Testis (tissue), 3 donors: ENCODE results near the gene HMCN1. TPM values are rescaled to one million over a fixed set of nuclear protein-coding genes. Genes with fewer than 3 reads are reported as not detected.

Experiments
- DNase-seq: peaks from one replicate; pipeline ENCODE4 v3.0.0-alpha.2; 2019
- H3K27ac ChIP-seq, 2 donors: fragments of 200-600 bp; sonication (generic); one replicate each; pipeline ENCODE4 v1.5.1; 2019
- H3K27me3 ChIP-seq: fragments of 200-600 bp; sonication (generic); one replicate; pipeline ENCODE4 v1.5.1; 2019
- H3K36me3 ChIP-seq: fragments of 200-600 bp; sonication (generic); one replicate; pipeline ENCODE4 v1.5.1; 2017; ENCODE audit warnings: low read depth; ENCODE audit errors: missing control alignments
- H3K4me1 ChIP-seq: fragments of 200-600 bp; sonication (generic); one replicate; pipeline ENCODE4 v1.5.1; 2019
- H3K4me3 ChIP-seq, 2 donors: fragments of 200-600 bp; sonication (generic); one replicate each; pipeline ENCODE4 v1.5.1; 2017 to 2019
- H3K9me3 ChIP-seq: fragments of 200-600 bp; sonication (generic); one replicate; pipeline ENCODE4 v1.5.1; 2017
- POLR2A ChIP-seq: fragments of 450-650 bp; IDR thresholded peaks from one replicate; pipeline ENCODE4 v1.6.1; 2017; ENCODE audit warnings: antibody characterized with exemption, mild to moderate bottlenecking, moderate library complexity
- WGBS, 2 donors: methylation state at CpG; one replicate each; pipeline ENCODE4 v1.1.5; 2018; 5-methylcytosine and 5-hydroxymethylcytosine counted together
- intact Hi-C: fragments of 100-400 bp; cut with DNase I; formaldehyde crosslinking; loops from one replicate; pipeline ENCODE4 v1.15.1; 2023; ENCODE audit warnings: low total_unique reads
- polyA plus RNA-seq: library from polyadenylated mRNA; stranded (reverse); fragments of 350-450 nt; fragmentation: Illumina TruSeq; extraction: RNeasy Lipid Tissue Mini Kit (QIAGEN cat#74804); gene quantifications from one replicate; pipeline ENCODE4 v1.2.3, GENCODE V29; 2014; ENCODE audit warnings: low read depth, low replicate concordance; ENCODE audit not compliant: insufficient read depth
- total RNA-seq, 2 donors: library from RNA; depleted of rRNA; stranded (reverse); fragments of >200 nt; gene quantifications; one replicate each; pipeline ENCODE4 v1.2.3, GENCODE V29; 2016
- TF ChIP-seq, protein P1 (sequence below), 3 experiments: fragments of 450-650 bp in 2 of 3; fragments of 200-600 bp in 1 of 3; sonication (generic) in 1 of 3; IDR thresholded peaks; one replicate each; pipeline ENCODE4 v1.5.1; 2016 to 2019; ENCODE audit warnings: antibody characterized with exemption in 3 of 3, mild to moderate bottlenecking in 2 of 3, moderate library complexity in 1 of 3

The HMCN1 gene
- total and polyA plus RNA-seq, 3 donors from 2014 or later, result 5.2 to 6.2 (median 5.7) TPM

DNA sequence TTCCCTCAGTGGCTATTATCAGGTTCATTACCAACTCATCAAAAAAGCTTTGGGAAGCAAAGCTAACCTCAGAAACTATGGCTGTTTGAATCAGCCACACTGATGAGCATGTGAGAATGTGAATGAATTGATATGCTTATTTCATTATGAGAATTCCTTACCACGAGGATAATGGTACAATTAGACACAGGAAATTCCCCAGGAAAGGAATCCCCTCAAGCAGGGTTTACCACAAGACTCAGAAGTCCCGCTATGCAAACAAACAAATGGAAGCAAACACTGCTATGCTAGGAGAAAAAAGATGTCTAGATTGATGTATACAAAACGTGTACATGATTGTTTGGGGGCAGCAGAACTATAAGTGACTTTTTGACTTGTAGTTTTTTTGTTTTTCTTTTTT, 205.0 kb downstream of the HMCN1 start:
- no peak overlapping the region for H3K27ac ChIP-seq
- WGBS, 2 donors, result 77 to 78% methylated on average over 3 of the region's 3 CpGs

DNA sequence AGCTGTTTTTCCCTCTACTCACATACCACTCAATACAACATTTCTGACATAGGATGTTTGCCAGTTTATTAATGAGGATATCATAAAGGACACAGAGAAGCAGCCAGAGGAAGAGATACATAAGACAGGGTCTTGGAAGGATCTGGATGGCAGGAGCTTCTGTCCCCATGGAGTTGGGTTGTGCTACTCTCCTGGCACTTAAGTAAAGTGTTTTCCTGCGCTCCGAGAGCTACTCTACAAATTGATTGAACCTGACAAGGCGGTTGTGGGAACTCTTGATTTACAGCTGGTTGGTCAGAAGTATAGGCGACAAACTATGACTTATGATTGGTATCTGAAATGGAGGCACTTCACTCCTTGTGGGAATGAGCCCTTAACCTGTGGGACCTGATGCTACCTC, 208.8 kb downstream of the HMCN1 start:
- 92 to 94% methylated on average over 4 of the region's 4 CpGs for WGBS, 2 donors
- no peaks in the 10 kb centered on the region for H3K36me3 ChIP-seq
- H3K4me1 ChIP-seq, result no peaks in the 10 kb centered on the region
- intact Hi-C loops, result no loop called here
- no peaks in the 10 kb centered on the region for H3K9me3 ChIP-seq
- TF ChIP-seq, protein P1, sequence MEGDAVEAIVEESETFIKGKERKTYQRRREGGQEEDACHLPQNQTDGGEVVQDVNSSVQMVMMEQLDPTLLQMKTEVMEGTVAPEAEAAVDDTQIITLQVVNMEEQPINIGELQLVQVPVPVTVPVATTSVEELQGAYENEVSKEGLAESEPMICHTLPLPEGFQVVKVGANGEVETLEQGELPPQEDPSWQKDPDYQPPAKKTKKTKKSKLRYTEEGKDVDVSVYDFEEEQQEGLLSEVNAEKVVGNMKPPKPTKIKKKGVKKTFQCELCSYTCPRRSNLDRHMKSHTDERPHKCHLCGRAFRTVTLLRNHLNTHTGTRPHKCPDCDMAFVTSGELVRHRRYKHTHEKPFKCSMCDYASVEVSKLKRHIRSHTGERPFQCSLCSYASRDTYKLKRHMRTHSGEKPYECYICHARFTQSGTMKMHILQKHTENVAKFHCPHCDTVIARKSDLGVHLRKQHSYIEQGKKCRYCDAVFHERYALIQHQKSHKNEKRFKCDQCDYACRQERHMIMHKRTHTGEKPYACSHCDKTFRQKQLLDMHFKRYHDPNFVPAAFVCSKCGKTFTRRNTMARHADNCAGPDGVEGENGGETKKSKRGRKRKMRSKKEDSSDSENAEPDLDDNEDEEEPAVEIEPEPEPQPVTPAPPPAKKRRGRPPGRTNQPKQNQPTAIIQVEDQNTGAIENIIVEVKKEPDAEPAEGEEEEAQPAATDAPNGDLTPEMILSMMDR (IDR thresholded peaks at IDR 0.05), result no peak
- no peak for TF ChIP-seq POLR2A
- no peaks in the 10 kb centered on the region for H3K27me3 ChIP-seq
- no peak overlapping the region for H3K27ac ChIP-seq
- H3K4me3 ChIP-seq, result no peak overlapping the region
- no peak for DNase-seq

More for the DNA sequence above, 205.0 kb downstream of the HMCN1 start:
- DNase-seq, result no peak
- Histone ChIP-seq H3K36me3 (no peaks in the 10 kb centered on the region), H3K27me3 (no peaks in the 10 kb centered on the region), H3K4me1 (no peaks in the 10 kb centered on the region), H3K9me3 (no peaks in the 10 kb centered on the region), H3K4me3 (no peak overlapping the region)
- intact Hi-C loops, result no loop called here
- no peak for TF ChIP-seq POLR2A
- TF ChIP-seq, protein P1 (IDR thresholded peaks at IDR 0.05), result no peak

DNA sequence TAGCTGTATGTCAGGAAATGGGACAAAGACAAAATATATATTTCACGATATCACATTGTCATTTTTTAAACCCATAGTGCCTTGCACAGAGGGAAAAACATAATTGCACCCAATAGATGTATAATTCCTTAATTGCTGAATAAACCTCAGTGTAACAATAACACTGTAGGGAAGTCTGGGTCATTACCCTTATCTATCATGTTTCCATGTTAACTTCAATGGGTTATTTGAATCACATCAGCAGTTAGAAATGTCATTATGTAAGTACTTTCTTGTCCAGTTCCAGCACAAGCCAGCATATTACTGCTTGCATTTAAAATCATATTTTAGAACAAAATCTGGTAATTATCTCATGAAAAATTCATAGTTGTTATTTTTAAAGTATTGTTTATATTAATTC, 222.7 kb downstream of the HMCN1 start:
- Histone ChIP-seq H3K27me3 (no peaks in the 10 kb centered on the region), H3K9me3 (no peaks in the 10 kb centered on the region), H3K4me3 (no peak overlapping the region), H3K36me3 (no peaks in the 10 kb centered on the region), H3K4me1 (no peaks in the 10 kb centered on the region), H3K27ac (no peak overlapping the region)
- intact Hi-C loops, result no loop called here
- TF ChIP-seq, protein P1 (IDR thresholded peaks at IDR 0.05), result no peak
- TF ChIP-seq POLR2A, result no peak
- no peak for DNase-seq
- 92 to 96% methylated on average over 1 of the region's 1 CpG for WGBS, 2 donors

DNA sequence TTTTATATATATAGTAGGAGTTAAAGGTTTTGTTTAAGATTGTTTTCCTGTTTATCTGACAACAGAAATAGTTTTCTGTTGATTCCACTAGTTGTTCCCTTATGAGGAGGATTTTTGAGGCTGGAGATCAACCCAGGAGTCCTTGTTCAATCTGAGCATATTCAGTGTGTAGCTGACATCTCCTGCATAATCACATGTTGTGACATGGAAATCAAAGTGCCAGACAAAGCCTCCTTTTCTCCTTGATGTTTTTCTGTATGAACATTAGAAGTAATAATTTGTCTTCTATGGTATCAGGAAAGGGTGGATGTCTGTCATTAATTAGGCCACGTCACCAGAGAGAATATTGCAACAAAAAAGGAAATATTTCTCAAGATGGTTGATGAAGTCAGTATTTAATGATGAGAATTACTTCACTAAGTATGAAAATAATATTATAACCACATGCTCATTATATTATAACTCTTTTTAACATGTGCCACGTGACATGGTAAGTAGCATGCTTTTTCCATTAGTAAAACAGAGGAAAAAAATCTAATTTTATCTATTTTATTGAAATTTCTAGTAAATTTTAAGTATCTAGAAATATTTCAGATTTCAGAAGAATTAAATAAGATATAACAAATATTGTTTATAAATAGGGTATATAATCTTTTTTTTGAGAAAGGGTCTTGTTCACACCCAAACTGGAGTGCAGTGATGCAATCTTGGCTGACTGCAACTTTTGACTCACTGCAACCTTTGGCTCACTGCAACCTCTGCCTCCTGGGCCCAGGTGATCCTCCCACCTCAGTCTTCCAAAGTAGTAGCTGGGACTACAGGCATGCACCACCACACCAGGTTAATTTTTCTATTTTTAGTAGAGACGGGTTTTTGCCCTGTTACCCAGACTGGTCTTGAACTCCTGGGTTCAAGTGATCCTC, 223.5 kb downstream of the HMCN1 start:
- H3K27me3 ChIP-seq, result no peaks in the 10 kb centered on the region
- intact Hi-C loops, result no loop called here
- H3K36me3 ChIP-seq, result no peaks in the 10 kb centered on the region
- no peak overlapping the region for H3K4me3 ChIP-seq
- no peaks in the 10 kb centered on the region for H3K9me3 ChIP-seq
- DNase-seq, result no peak
- no peaks in the 10 kb centered on the region for H3K4me1 ChIP-seq
- TF ChIP-seq, protein P1 (IDR thresholded peaks at IDR 0.05), result no peak
- no peak for TF ChIP-seq POLR2A
- 93 to 95% methylated on average over 3 of the region's 3 CpGs for WGBS, 2 donors
- H3K27ac ChIP-seq, result no peak overlapping the region
